Right cardiac atrium (tissue), 5 donors: ENCODE results near the gene TRMT1. TPM values are rescaled to one million over a fixed set of nuclear protein-coding genes. Genes with fewer than 3 reads are reported as not detected.

Source experiments
- polyA plus RNA-seq: library from polyadenylated mRNA; stranded (reverse); fragments of 200-250 nt; gene quantifications from one replicate; pipeline ENCODE4 v1.2.3, GENCODE V29; 2013
- total RNA-seq, 4 donors: library from RNA; stranded (reverse); fragmentation: NEBNext Ultra II Directional; extraction: Animal tissue kit (Norgen Biotek cat#: 25700); gene quantifications; one replicate each; pipeline ENCODE4 v1.2.1, GENCODE V29; 2021
- donor health status: healthy with polysubstance abuse.
- donor health status: DM: no; HTN: yes; CAD: no.
- donor health status: DM: no; HTN: no; CAD: no.
- donor health status: DM: no; HTN: yes; CAD: no; lungs with severe emphysema.
- donor health status: DM: yes; HTN: yes; CAD: no.

TRMT1 gene
- total and polyA plus RNA-seq, 5 donors, result 14.8 to 22.2 (median 19.2) TPM

Other genes starting within 250 kb of the TRMT1 start
- 10 to 100 TPM; 22.2 to 30.6 (median 24.5) TPM for gene DNASE2, start 235.3 kb downstream of the TRMT1 start, total RNA-seq
- 19.2 TPM for gene DNASE2, start 235.3 kb downstream of the TRMT1 start, polyA plus RNA-seq
- gene KLF1, start 229.5 kb downstream of the TRMT1 start, total RNA-seq, result not detected
- gene KLF1, start 229.5 kb downstream of the TRMT1 start, polyA plus RNA-seq, result not detected
- 10 to 100 TPM; 22.7 to 38.2 (median 27.4) TPM for gene GCDH, start 225.6 kb downstream of the TRMT1 start, total RNA-seq
- gene GCDH, start 225.6 kb downstream of the TRMT1 start, polyA plus RNA-seq, result 26.1 TPM
- under 1 TPM in 1 of 4 donors, not detected in 3; 0.48 TPM for gene SYCE2, start 197.4 kb downstream of the TRMT1 start, total RNA-seq
- gene SYCE2, start 197.4 kb downstream of the TRMT1 start, polyA plus RNA-seq, result 0.07 TPM
- 10 to 100 TPM; 32.6 to 44.8 (median 42.9) TPM for gene FARSA, start 183.0 kb downstream of the TRMT1 start, total RNA-seq
- 38.7 TPM for gene FARSA, start 183.0 kb downstream of the TRMT1 start, polyA plus RNA-seq
- 100 to 1,000 TPM; 314 to 703 (median 631) TPM for gene CALR, start 178.1 kb downstream of the TRMT1 start, total RNA-seq
- 374 TPM for gene CALR, start 178.1 kb downstream of the TRMT1 start, polyA plus RNA-seq
- gene RAD23A, start 170.9 kb downstream of the TRMT1 start, total RNA-seq, result 100 to 1,000 TPM; 127 to 137 (median 133) TPM
- 122 TPM for gene RAD23A, start 170.9 kb downstream of the TRMT1 start, polyA plus RNA-seq
- 10 to 100 TPM; 24.3 to 33.2 (median 29.1) TPM for gene GADD45GIP1, start 159.5 kb downstream of the TRMT1 start, total RNA-seq
- 64.5 TPM for gene GADD45GIP1, start 159.5 kb downstream of the TRMT1 start, polyA plus RNA-seq
- 10 to 100 TPM in 2 of 4 donors, 1 to 10 TPM in 2; 5.0 to 13.8 (median 11.1) TPM for gene DAND5, start 147.2 kb downstream of the TRMT1 start, total RNA-seq
- gene DAND5, start 147.2 kb downstream of the TRMT1 start, polyA plus RNA-seq, result 7.0 TPM
- 100 to 1,000 TPM; 123 to 168 (median 156) TPM for gene NFIX, start 121.3 kb downstream of the TRMT1 start, total RNA-seq
- gene NFIX, start 121.3 kb downstream of the TRMT1 start, polyA plus RNA-seq, result 67.4 TPM
- 10 to 100 TPM in 2 of 4 donors, 1 to 10 TPM in 2; 8.0 to 11.9 (median 10.1) TPM for gene LYL1, start 13.9 kb downstream of the TRMT1 start, total RNA-seq
- 8.0 TPM for gene LYL1, start 13.9 kb downstream of the TRMT1 start, polyA plus RNA-seq
- 10 to 100 TPM; 27.6 to 44.2 (median 40.2) TPM for gene NACC1, start 1.5 kb upstream of the TRMT1 start, total RNA-seq
- 40.2 TPM for gene NACC1, start 1.5 kb upstream of the TRMT1 start, polyA plus RNA-seq
- gene STX10, start 33.6 kb upstream of the TRMT1 start, total RNA-seq, result 10 to 100 TPM; 30.8 to 39.8 (median 37.2) TPM
- gene STX10, start 33.6 kb upstream of the TRMT1 start, polyA plus RNA-seq, result 47.7 TPM
- 10 to 100 TPM; 22.2 to 53.5 (median 29.2) TPM for gene IER2, start 33.7 kb upstream of the TRMT1 start, total RNA-seq
- 62.9 TPM for gene IER2, start 33.7 kb upstream of the TRMT1 start, polyA plus RNA-seq